ENCODE results near the gene RNF222. TPM values are rescaled to one million over a fixed set of nuclear protein-coding genes. Genes with fewer than 3 reads are reported as not detected.
"Not testable (repeated sequence)": the region's sequence is repeated elsewhere in the genome, so short reads cannot be mapped to it uniquely, and the experiment has no call there.

RNF222 gene
- total RNA-seq, 1 donor from 2014 or later, result not detected

DNA sequence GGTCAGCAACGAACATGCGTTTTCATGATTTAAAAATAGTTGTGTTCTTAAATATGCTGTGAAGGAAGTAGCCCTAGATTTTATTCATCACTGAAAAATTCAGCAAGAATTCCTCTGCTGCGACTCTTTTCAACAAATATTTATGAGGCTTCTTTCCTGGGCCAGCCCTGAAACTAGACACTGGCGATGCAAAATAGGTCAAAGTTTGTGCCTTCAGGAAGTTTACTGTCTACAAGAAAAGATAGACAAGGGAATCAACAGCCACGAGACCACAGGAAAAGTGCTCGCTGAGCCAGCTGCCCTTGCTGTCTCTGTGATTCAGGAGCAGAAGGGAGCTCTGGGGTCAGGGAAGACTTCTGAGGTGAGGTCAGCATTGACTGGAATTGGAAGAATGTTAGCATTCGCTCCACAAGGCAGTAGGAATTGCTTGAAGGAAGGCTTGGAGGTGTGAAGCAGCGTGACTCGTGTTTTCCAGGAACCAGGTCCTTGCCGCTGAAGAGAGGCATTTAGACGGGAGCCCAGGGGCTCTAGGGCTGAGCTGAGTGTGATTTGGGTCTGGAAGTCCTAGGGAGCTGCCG lies 12.7 kb downstream of the RNF222 start:
- TF ChIP-seq CTCF (IDR thresholded peaks at IDR 0.05; ENCODE audit: unreplicated experiment), result no peak
- Mint-ChIP-seq H3K9me3 (no peaks in the 10 kb centered on the region), H3K4me1 (peaks cover 35% of the 10 kb centered on the region), H3K4me3 (peak overlapping the region; percentile 99), H3K36me3 (peaks cover 11% of the 10 kb centered on the region), H3K27me3 (ENCODE audit: low read depth) (no peaks in the 10 kb centered on the region), H3K27ac (peak overlapping the region; percentile 78)
- no peak for DNase-seq (ENCODE audit: low spot score in 2 of 2, unreplicated experiment in 2 of 2)

- H3K36me3 Mint-ChIP-seq, result peaks cover 20% of the 10 kb centered on the region
- no peaks in the 10 kb centered on the region for H3K9me3 Mint-ChIP-seq
Observed at GRCh38 chr17:8383143-8383822, 14.3 kb downstream of the RNF222 start, which contains the start of gene RPL26. TSS of gene RPL26 (minus strand) at chr17:8383193. CDS start at chr17:8382310, 883 bp downstream.

GRCh38 chr17:8382880-8383142 lies 14.8 kb downstream of the RNF222 start:
- DNase-seq (ENCODE audit: low spot score in 2 of 2, unreplicated experiment in 2 of 2), result no peak
- no peak for TF ChIP-seq CTCF (IDR thresholded peaks at IDR 0.05; ENCODE audit: unreplicated experiment)
- no peaks in the 10 kb centered on the region for H3K27me3 Mint-ChIP-seq (ENCODE audit: low read depth)
- peak overlapping the region; percentile 99 for H3K4me3 Mint-ChIP-seq
- H3K9me3 Mint-ChIP-seq, result no peaks in the 10 kb centered on the region
- peaks cover 20% of the 10 kb centered on the region for H3K36me3 Mint-ChIP-seq
- peak overlapping the region; percentile 98 for H3K27ac Mint-ChIP-seq
- H3K4me1 Mint-ChIP-seq, result peaks cover 40% of the 10 kb centered on the region

More at GRCh38 chr17:8383143-8383822, 14.3 kb downstream of the RNF222 start, which contains the start of gene RPL26:
- peak; percentile 99 for TF ChIP-seq CTCF (IDR thresholded peaks at IDR 0.05; ENCODE audit: unreplicated experiment)
- peak; percentile 84 to 94 for DNase-seq (ENCODE audit: low spot score in 2 of 2, unreplicated experiment in 2 of 2)
- peak within 1 kb of the TSS; percentile 99 for H3K4me3 Mint-ChIP-seq
- H3K4me1 Mint-ChIP-seq, result peaks cover 40% of the 10 kb centered on the region
- H3K27ac Mint-ChIP-seq, result peak within 1 kb of the TSS; percentile 98
- no peaks in the 10 kb centered on the region for H3K27me3 Mint-ChIP-seq (ENCODE audit: low read depth)

DNA sequence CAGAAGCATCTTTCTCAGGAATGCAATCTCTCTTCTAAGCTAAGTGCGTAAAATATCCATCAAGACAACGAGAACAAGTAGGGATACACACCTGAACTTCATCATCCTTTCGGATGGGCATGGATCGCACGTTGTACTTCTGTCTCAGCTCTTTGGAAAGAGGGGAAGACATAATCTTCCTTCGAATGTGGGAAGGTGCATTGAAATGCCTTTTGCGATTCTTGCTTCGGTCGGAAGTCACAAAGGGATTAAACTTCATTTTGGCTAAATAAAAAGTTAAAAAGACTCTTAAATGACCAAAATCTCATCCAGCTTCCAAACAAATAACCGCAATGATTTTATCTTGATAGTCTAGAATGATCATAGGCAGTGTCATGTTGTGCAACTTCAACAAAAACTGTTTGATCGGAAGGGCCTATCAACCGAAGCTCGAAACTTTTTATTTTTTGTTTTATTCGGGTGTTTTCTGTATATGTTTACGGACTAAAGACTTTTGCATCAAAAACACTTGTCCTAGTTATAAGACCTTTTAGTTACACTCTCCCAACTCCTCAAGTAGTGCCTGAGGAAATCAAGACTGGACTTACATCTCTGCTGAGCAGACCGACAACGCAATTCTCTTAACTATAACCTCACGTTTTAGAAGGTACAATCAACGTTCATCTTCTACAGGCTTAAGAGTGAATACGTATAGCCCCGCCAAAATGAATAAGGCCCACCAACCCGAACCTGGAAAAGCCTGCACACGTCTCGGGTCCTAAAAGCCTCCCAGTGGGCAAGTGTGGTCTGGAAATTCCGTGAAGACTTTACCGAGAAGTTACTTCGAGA lies 15.4 kb downstream of the RNF222 start:
- Mint-ChIP-seq H3K27ac (peak overlapping the region; percentile 98), H3K9me3 (no peaks in the 10 kb centered on the region), H3K4me3 (peak overlapping the region; percentile 99), H3K36me3 (peaks cover 23% of the 10 kb centered on the region), H3K27me3 (ENCODE audit: low read depth) (no peaks in the 10 kb centered on the region), H3K4me1 (peaks cover 40% of the 10 kb centered on the region)
- no peak for DNase-seq (ENCODE audit: low spot score in 2 of 2, unreplicated experiment in 2 of 2)
- TF ChIP-seq CTCF (IDR thresholded peaks at IDR 0.05; ENCODE audit: unreplicated experiment), result no peak

DNA sequence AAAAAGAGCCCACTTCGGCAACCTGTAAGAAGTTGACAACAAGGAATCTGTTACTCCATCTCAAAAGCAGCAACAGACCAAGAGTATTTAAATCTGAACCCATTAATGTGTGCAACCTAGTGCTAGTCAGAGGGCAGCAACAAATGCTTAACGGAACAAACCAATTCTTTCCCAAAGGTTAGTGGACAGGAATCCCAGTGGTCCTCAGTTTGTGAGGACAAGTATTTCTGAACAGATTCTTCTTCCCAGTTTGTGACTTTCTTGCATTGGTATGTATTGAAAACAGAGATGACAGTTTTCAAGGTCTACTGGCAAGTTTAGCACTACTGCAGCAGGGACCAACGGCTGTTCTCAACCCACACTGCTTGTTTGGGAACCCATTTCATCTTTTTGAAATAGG lies 17.6 kb downstream of the RNF222 start:
- Mint-ChIP-seq H3K4me3 (no peak overlapping the region), H3K9me3 (no peaks in the 10 kb centered on the region), H3K4me1 (peaks cover 43% of the 10 kb centered on the region), H3K36me3 (peaks cover 27% of the 10 kb centered on the region), H3K27ac (no peak overlapping the region), H3K27me3 (ENCODE audit: low read depth) (no peaks in the 10 kb centered on the region)
- TF ChIP-seq CTCF (IDR thresholded peaks at IDR 0.05; ENCODE audit: unreplicated experiment), result no peak
- DNase-seq (ENCODE audit: low spot score in 2 of 2, unreplicated experiment in 2 of 2), result no peak

GRCh38 chr17:8378117-8378516 lies 19.5 kb downstream of the RNF222 start:
- Mint-ChIP-seq H3K36me3 (peaks cover 27% of the 10 kb centered on the region), H3K27ac (peak overlapping the region; percentile 67), H3K4me1 (peaks cover 37% of the 10 kb centered on the region)
- not testable (repeated sequence) for H3K4me3 Mint-ChIP-seq; H3K27me3 Mint-ChIP-seq (ENCODE audit: low read depth); DNase-seq (ENCODE audit: low spot score in 2 of 2, unreplicated experiment in 2 of 2); H3K9me3 Mint-ChIP-seq
